ENCODE data around the gene TMEM250. TPM values are rescaled to one million over a fixed set of nuclear protein-coding genes. Genes with fewer than 3 reads are reported as not detected.
"Not testable (repeated sequence)": the region's sequence is repeated elsewhere in the genome, so short reads cannot be mapped to it uniquely, and the experiment has no call there.

Gene TMEM250
- total and polyA plus RNA-seq, 4 donors, result 14.9 to 25.1 (median 20.5) TPM

- 78 to 81% methylated on average over 1 of the region's 1 CpG for WGBS, 2 donors
- Histone ChIP-seq H3K9me3 (ENCODE audit: control insufficient read depth, low read length) (no peaks in the 10 kb centered on the region), H3K36me3 (ENCODE audit: control insufficient read depth in 1 of 2, insufficient read depth in 2 of 2, low read length in 1 of 2) (no peaks in the 10 kb centered on the region), H3K4me3 (ENCODE audit: low read length in 2 of 2) (no peak overlapping the region), H3K27ac (ENCODE audit: low read depth in 1 of 2, low read length in 2 of 2) (no peak overlapping the region), H3K27me3 (ENCODE audit: control insufficient read depth in 1 of 2, insufficient read depth in 2 of 2, low read length in 1 of 2) (no peaks in the 10 kb centered on the region), H3K4me1 (ENCODE audit: control insufficient read depth in 1 of 2, insufficient read depth in 2 of 2, low read length in 2 of 2) (no peaks in the 10 kb centered on the region)
- no peak for ATAC-seq (ENCODE audit: low FRiP score)
- DNase-seq, result no peak
- intact Hi-C loops (cut with DNase I), result no loop called here
Observed at GRCh38 chr9:136104488-136104800, 14.2 kb downstream of the TMEM250 start.

- intact Hi-C loops (cut with DNase I), result no loop called here
- H3K4me3 ChIP-seq (ENCODE audit: low read length in 2 of 2), result no peak overlapping the region
- ATAC-seq (ENCODE audit: low FRiP score) (no peak), DNase-seq (no peak)
- H3K9me3 ChIP-seq (ENCODE audit: control insufficient read depth, low read length), result no peaks in the 10 kb centered on the region
- H3K27me3 ChIP-seq (ENCODE audit: control insufficient read depth in 1 of 2, insufficient read depth in 2 of 2, low read length in 1 of 2), result no peaks in the 10 kb centered on the region
- 55 to 62% methylated on average over 31 to 34 of the region's 34 CpGs for WGBS, 2 donors
- H3K36me3 ChIP-seq (ENCODE audit: control insufficient read depth in 1 of 2, insufficient read depth in 2 of 2, low read length in 1 of 2), result no peaks in the 10 kb centered on the region
- H3K27ac ChIP-seq (ENCODE audit: low read depth in 1 of 2, low read length in 2 of 2), result no peak overlapping the region
- H3K4me1 ChIP-seq (ENCODE audit: control insufficient read depth in 1 of 2, insufficient read depth in 2 of 2, low read length in 2 of 2), result no peaks in the 10 kb centered on the region
Observed at GRCh38 chr9:136103651-136104487, 14.8 kb downstream of the TMEM250 start.

- H3K27me3 ChIP-seq (ENCODE audit: control insufficient read depth in 1 of 2, insufficient read depth in 2 of 2, low read length in 1 of 2); H3K4me3 ChIP-seq (ENCODE audit: low read length in 2 of 2); H3K4me1 ChIP-seq (ENCODE audit: control insufficient read depth in 1 of 2, insufficient read depth in 2 of 2, low read length in 2 of 2); H3K27ac ChIP-seq (ENCODE audit: low read depth in 1 of 2, low read length in 2 of 2); H3K9me3 ChIP-seq (ENCODE audit: control insufficient read depth, low read length); intact Hi-C loops (cut with DNase I); H3K36me3 ChIP-seq (ENCODE audit: control insufficient read depth in 1 of 2, insufficient read depth in 2 of 2, low read length in 1 of 2); DNase-seq; ATAC-seq (ENCODE audit: low FRiP score): not testable (repeated sequence)
- 85 to 90% methylated on average over 13 to 15 of the region's 27 CpGs for WGBS, 2 donors
Observed at GRCh38 chr9:136101615-136102074, 17.0 kb downstream of the TMEM250 start.

GRCh38 chr9:136100700-136101614 is 17.7 kb downstream of the TMEM250 start:
- Histone ChIP-seq H3K9me3 (ENCODE audit: control insufficient read depth, low read length) (no peaks in the 10 kb centered on the region), H3K4me3 (ENCODE audit: low read length in 2 of 2) (no peak overlapping the region), H3K36me3 (ENCODE audit: control insufficient read depth in 1 of 2, insufficient read depth in 2 of 2, low read length in 1 of 2) (no peaks in the 10 kb centered on the region), H3K27ac (ENCODE audit: low read depth in 1 of 2, low read length in 2 of 2) (no peak overlapping the region), H3K4me1 (ENCODE audit: control insufficient read depth in 1 of 2, insufficient read depth in 2 of 2, low read length in 2 of 2) (no peaks in the 10 kb centered on the region), H3K27me3 (ENCODE audit: control insufficient read depth in 1 of 2, insufficient read depth in 2 of 2, low read length in 1 of 2) (no peaks in the 10 kb centered on the region)
- DNase-seq (no peak), ATAC-seq (ENCODE audit: low FRiP score) (no peak)
- intact Hi-C loops (cut with DNase I), result no loop called here
- WGBS, 2 donors, result 62 to 63% methylated on average over 26 of the region's 30 CpGs

- intact Hi-C loops (cut with DNase I), result no loop called here
- DNase-seq, result no peak
Observed at GRCh38 chr9:136099542-136099941, 19.1 kb downstream of the TMEM250 start.

GRCh38 chr9:136098844-136099243 is 19.8 kb downstream of the TMEM250 start:
- no peaks in the 10 kb centered on the region for H3K9me3 ChIP-seq (ENCODE audit: control insufficient read depth, low read length)
- H3K4me1 ChIP-seq (ENCODE audit: control insufficient read depth in 1 of 2, insufficient read depth in 2 of 2, low read length in 2 of 2), result no peaks in the 10 kb centered on the region
- WGBS, 2 donors, result 42 to 44% methylated on average over 14 of the region's 14 CpGs
- H3K4me3 ChIP-seq (ENCODE audit: low read length in 2 of 2), result no peak overlapping the region
- intact Hi-C loops (cut with DNase I), result no loop called here
- no peak for DNase-seq
- no peaks in the 10 kb centered on the region for H3K27me3 ChIP-seq (ENCODE audit: control insufficient read depth in 1 of 2, insufficient read depth in 2 of 2, low read length in 1 of 2)
- ATAC-seq (ENCODE audit: low FRiP score), result no peak
- H3K36me3 ChIP-seq (ENCODE audit: control insufficient read depth in 1 of 2, insufficient read depth in 2 of 2, low read length in 1 of 2), result no peaks in the 10 kb centered on the region
- no peak overlapping the region for H3K27ac ChIP-seq (ENCODE audit: low read depth in 1 of 2, low read length in 2 of 2)

More at GRCh38 chr9:136099542-136099941, 19.1 kb downstream of the TMEM250 start:
- 71 to 75% methylated on average over 1 to 25 of the region's 25 CpGs for WGBS, 2 donors
- Histone ChIP-seq H3K4me1 (ENCODE audit: control insufficient read depth in 1 of 2, insufficient read depth in 2 of 2, low read length in 2 of 2) (no peaks in the 10 kb centered on the region), H3K36me3 (ENCODE audit: control insufficient read depth in 1 of 2, insufficient read depth in 2 of 2, low read length in 1 of 2) (no peaks in the 10 kb centered on the region), H3K27me3 (ENCODE audit: control insufficient read depth in 1 of 2, insufficient read depth in 2 of 2, low read length in 1 of 2) (no peaks in the 10 kb centered on the region), H3K9me3 (ENCODE audit: control insufficient read depth, low read length) (no peaks in the 10 kb centered on the region), H3K4me3 (ENCODE audit: low read length in 2 of 2) (no peak overlapping the region), H3K27ac (ENCODE audit: low read depth in 1 of 2, low read length in 2 of 2) (no peak overlapping the region)
- ATAC-seq (ENCODE audit: low FRiP score), result no peak

GRCh38 chr9:136098210-136098609 is 20.5 kb downstream of the TMEM250 start:
- Histone ChIP-seq H3K4me1 (ENCODE audit: control insufficient read depth in 1 of 2, insufficient read depth in 2 of 2, low read length in 2 of 2) (no peaks in the 10 kb centered on the region), H3K27ac (ENCODE audit: low read depth in 1 of 2, low read length in 2 of 2) (no peak overlapping the region), H3K9me3 (ENCODE audit: control insufficient read depth, low read length) (no peaks in the 10 kb centered on the region), H3K4me3 (ENCODE audit: low read length in 2 of 2) (no peak overlapping the region), H3K27me3 (ENCODE audit: control insufficient read depth in 1 of 2, insufficient read depth in 2 of 2, low read length in 1 of 2) (no peaks in the 10 kb centered on the region), H3K36me3 (ENCODE audit: control insufficient read depth in 1 of 2, insufficient read depth in 2 of 2, low read length in 1 of 2) (no peaks in the 10 kb centered on the region)
- DNase-seq (no peak), ATAC-seq (ENCODE audit: low FRiP score) (no peak)
- intact Hi-C loops (cut with DNase I), result no loop called here
- 82 to 91% methylated on average over 11 of the region's 11 CpGs for WGBS, 2 donors

GRCh38 chr9:136096505-136097001 is 22.1 kb downstream of the TMEM250 start:
- Histone ChIP-seq H3K27ac (ENCODE audit: low read depth in 1 of 2, low read length in 2 of 2) (no peak overlapping the region), H3K4me3 (ENCODE audit: low read length in 2 of 2) (no peak overlapping the region), H3K4me1 (ENCODE audit: control insufficient read depth in 1 of 2, insufficient read depth in 2 of 2, low read length in 2 of 2) (peaks cover 0 to 2% of the 10 kb centered on the region in 2 donors), H3K36me3 (ENCODE audit: control insufficient read depth in 1 of 2, insufficient read depth in 2 of 2, low read length in 1 of 2) (no peaks in the 10 kb centered on the region), H3K9me3 (ENCODE audit: control insufficient read depth, low read length) (no peaks in the 10 kb centered on the region), H3K27me3 (ENCODE audit: control insufficient read depth in 1 of 2, insufficient read depth in 2 of 2, low read length in 1 of 2) (no peaks in the 10 kb centered on the region)
- DNase-seq (no peak), ATAC-seq (ENCODE audit: low FRiP score) (no peak)
- intact Hi-C loops (cut with DNase I), result no loop called here
- 81 to 83% methylated on average over 5 of the region's 5 CpGs for WGBS, 2 donors
